Kidney (tissue), 14 donors: ENCODE measurements around the gene LRFN4. TPM values are rescaled to one million over a fixed set of nuclear protein-coding genes. Genes with fewer than 3 reads are reported as not detected.
"Not testable (repeated sequence)": the region's sequence is repeated elsewhere in the genome, so short reads cannot be mapped to it uniquely, and the experiment has no call there.

ENCODE experiments used
- DNase-seq, 5 donors: peaks; one replicate each; pipeline ENCODE4 v3.0.0-alpha.2; 2013 to 2020
- FAIRE-seq: peaks from 2 replicates; lab custom pipeline; 2012; peaks lifted over from hg19 to GRCh38; lab: Jason Lieb, UNC
- H3K27ac ChIP-seq, 2 donors: one replicate each; pipeline ENCODE4 v1.7.0; 2013; ENCODE audit warnings: low read depth in 2 of 2, low read length in 2 of 2, inconsistent platforms in 1 of 2
- H3K27me3 ChIP-seq: one replicate; pipeline ENCODE4 v1.7.1; 2013; ENCODE audit warnings: low read length, inconsistent platforms; ENCODE audit not compliant: control insufficient read depth, insufficient read depth
- H3K36me3 ChIP-seq, 3 donors: one replicate each; pipeline versions ENCODE4 v1.7.0 to v1.7.1; 2013; ENCODE audit warnings: low read length in 3 of 3, control low read depth in 1 of 3, inconsistent platforms in 1 of 3; ENCODE audit not compliant: insufficient read depth in 3 of 3, control insufficient read depth in 2 of 3
- H3K4me1 ChIP-seq, 3 donors: one replicate each; pipeline versions ENCODE4 v1.7.0 to v1.7.1; 2013; ENCODE audit warnings: low read length in 3 of 3, inconsistent platforms in 1 of 3, low read depth in 1 of 3; ENCODE audit not compliant: control insufficient read depth in 2 of 3, insufficient read depth in 2 of 3
- H3K4me3 ChIP-seq, 3 donors: one replicate each; pipeline versions ENCODE4 v1.7.0 to v1.8.1; 2013; ENCODE audit warnings: low read length in 3 of 3, control low read depth in 1 of 3, inconsistent platforms in 1 of 3
- H3K9ac ChIP-seq, 3 donors: one replicate each; pipeline versions ENCODE4 v1.7.0 to v1.7.1; 2013; ENCODE audit warnings: low read length in 3 of 3, control low read depth in 1 of 3, inconsistent platforms in 1 of 3
- H3K9me3 ChIP-seq, 3 donors: one replicate each; pipeline versions ENCODE4 v1.7.0 to v1.7.1; 2013; ENCODE audit warnings: low read length in 3 of 3, control low read depth in 1 of 3, inconsistent platforms in 1 of 3; ENCODE audit not compliant: control insufficient read depth in 2 of 3, insufficient read depth in 1 of 3
- CTCF ChIP-seq: IDR thresholded peaks from 3 replicates; pipeline ENCODE4 v1.5.1; 2012; ENCODE audit warnings: mild to moderate bottlenecking, moderate library complexity, borderline replicate concordance; ENCODE audit not compliant: insufficient read depth; ENCODE audit errors: extremely low read depth
- intact Hi-C: fragments of 100-400 bp; cut with DNase I; formaldehyde crosslinking; loops from one replicate; pipeline ENCODE4 v1.11.1; 2022
- polyA plus RNA-seq: library from polyadenylated mRNA; stranded (reverse); fragments of 350-450 nt; fragmentation: Illumina TruSeq; extraction: RNeasy Lipid Tissue Mini Kit (QIAGEN cat#74804); gene quantifications from one replicate; pipeline ENCODE4 v1.2.3, GENCODE V29; 2014; ENCODE audit warnings: low read depth, low replicate concordance; ENCODE audit not compliant: insufficient read depth
- total RNA-seq: library from RNA; stranded (reverse); fragmentation: NEBNext Ultra II Directional; extraction: Animal tissue kit (Norgen Biotek cat#: 25700); gene quantifications from one replicate; pipeline ENCODE4 v1.2.1, GENCODE V29; 2021
- donor health status: control.
- donor health status: control.
- donor health status: control.
- donor health status: control.
- donor health status: control.
- donor health status: DM: yes; HTN: yes; CAD: no.
- donor health status: Normal renal cell carcinoma (clear cell type).

The LRFN4 gene
- total and polyA plus RNA-seq, 2 donors from 2014 or later = 6.8 to 22.3 TPM

GRCh38 chr11:66820381-66820780 is 36.5 kb upstream of the LRFN4 start:
- no peak for DNase-seq
- Histone ChIP-seq H3K9me3 (no peaks in the 10 kb centered on the region), H3K27me3 (no peaks in the 10 kb centered on the region), H3K36me3 (no peaks in the 10 kb centered on the region), H3K27ac (no peak overlapping the region), H3K4me1 (no peaks in the 10 kb centered on the region), H3K9ac (no peak overlapping the region), H3K4me3 (no peak overlapping the region)
- no peak for TF ChIP-seq CTCF
- intact Hi-C loops = no loop called here
- no peak for FAIRE-seq

GRCh38 chr11:66820901-66821300 is 36.0 kb upstream of the LRFN4 start:
- intact Hi-C loops = no loop called here
- Histone ChIP-seq H3K9me3 (no peaks in the 10 kb centered on the region), H3K9ac (no peak overlapping the region), H3K27ac (no peak overlapping the region), H3K27me3 (no peaks in the 10 kb centered on the region), H3K36me3 (no peaks in the 10 kb centered on the region), H3K4me1 (no peaks in the 10 kb centered on the region), H3K4me3 (no peak overlapping the region)
- DNase-seq = no peak
- TF ChIP-seq CTCF = no peak
- FAIRE-seq = no peak

- no peaks in the 10 kb centered on the region for H3K27me3 ChIP-seq
- FAIRE-seq = no peak
- intact Hi-C loops = no loop called here
- H3K36me3 ChIP-seq = peaks cover 0 to 4% (median 2%) of the 10 kb centered on the region in 3 donors
- H3K9ac ChIP-seq = no peak overlapping the region
- no peaks in the 10 kb centered on the region for H3K4me1 ChIP-seq
- TF ChIP-seq CTCF = no peak
- H3K9me3 ChIP-seq = no peaks in the 10 kb centered on the region
- H3K4me3 ChIP-seq = no peak overlapping the region
- DNase-seq = no peak
- H3K27ac ChIP-seq = no peak overlapping the region
Observed at GRCh38 chr11:66823700-66824099, 33.2 kb upstream of the LRFN4 start.

GRCh38 chr11:66824573-66824972 is 32.3 kb upstream of the LRFN4 start:
- H3K9ac ChIP-seq, FAIRE-seq, H3K4me1 ChIP-seq, H3K27ac ChIP-seq, H3K9me3 ChIP-seq, H3K27me3 ChIP-seq, H3K4me3 ChIP-seq, intact Hi-C loops, DNase-seq, H3K36me3 ChIP-seq: not testable (repeated sequence)
